ENCODE data around the gene TEAD1. TPM values are rescaled to one million over a fixed set of nuclear protein-coding genes. Genes with fewer than 3 reads are reported as not detected.

TEAD1 gene
- total RNA-seq, 2 donors from 2014 or later: 0.05 to 0.55 TPM

GRCh38 chr11:12922980-12923507 lies 248.8 kb downstream of the TEAD1 start:
- Mint-ChIP-seq H3K36me3 (ENCODE audit: low read depth) (peaks cover 6% of the 10 kb centered on the region), H3K27ac (no peak overlapping the region), H3K27me3 (peaks cover 5% of the 10 kb centered on the region), H3K4me3 (no peak overlapping the region), H3K4me1 (no peaks in the 10 kb centered on the region)
- ATAC-seq (no peak), DNase-seq (no peak)
- H3K9me3 ChIP-seq (ENCODE audit: control insufficient read depth, low read length, poor library complexity, severe bottlenecking): no peaks in the 10 kb centered on the region

- no peaks in the 10 kb centered on the region for H3K9me3 ChIP-seq (ENCODE audit: control insufficient read depth, low read length, poor library complexity, severe bottlenecking)
- DNase-seq (no peak), ATAC-seq (no peak)
- Mint-ChIP-seq H3K4me1 (no peaks in the 10 kb centered on the region), H3K4me3 (no peak overlapping the region), H3K36me3 (ENCODE audit: low read depth) (peaks cover 6% of the 10 kb centered on the region), H3K27ac (no peak overlapping the region), H3K27me3 (peaks cover 14% of the 10 kb centered on the region)
Observed at GRCh38 chr11:12924650-12925049, 250.4 kb downstream of the TEAD1 start.

GRCh38 chr11:12925520-12925919 lies 251.3 kb downstream of the TEAD1 start:
- no peaks in the 10 kb centered on the region for H3K9me3 ChIP-seq (ENCODE audit: control insufficient read depth, low read length, poor library complexity, severe bottlenecking)
- DNase-seq: no peak
- H3K36me3 Mint-ChIP-seq (ENCODE audit: low read depth): peaks cover 6% of the 10 kb centered on the region
- H3K4me1 Mint-ChIP-seq: no peaks in the 10 kb centered on the region
- no peak for ATAC-seq
- H3K4me3 Mint-ChIP-seq: no peak overlapping the region
- peaks cover 20% of the 10 kb centered on the region for H3K27me3 Mint-ChIP-seq
- no peak overlapping the region for H3K27ac Mint-ChIP-seq

GRCh38 chr11:12927221-12927620 lies 253.0 kb downstream of the TEAD1 start:
- peaks cover 6% of the 10 kb centered on the region for H3K36me3 Mint-ChIP-seq (ENCODE audit: low read depth)

GRCh38 chr11:12927886-12928285 lies 253.7 kb downstream of the TEAD1 start:
- peaks cover 6% of the 10 kb centered on the region for H3K36me3 Mint-ChIP-seq (ENCODE audit: low read depth)
- H3K27me3 Mint-ChIP-seq: peaks cover 22% of the 10 kb centered on the region

More at GRCh38 chr11:12927221-12927620, 253.0 kb downstream of the TEAD1 start:
- no peak overlapping the region for H3K4me3 Mint-ChIP-seq
- no peak overlapping the region for H3K27ac Mint-ChIP-seq
- H3K4me1 Mint-ChIP-seq: no peaks in the 10 kb centered on the region
- ATAC-seq (no peak), DNase-seq (no peak)
- no peaks in the 10 kb centered on the region for H3K9me3 ChIP-seq (ENCODE audit: control insufficient read depth, low read length, poor library complexity, severe bottlenecking)
- H3K27me3 Mint-ChIP-seq: peaks cover 22% of the 10 kb centered on the region

GRCh38 chr11:12930850-12931249 lies 256.6 kb downstream of the TEAD1 start:
- no peak overlapping the region for H3K4me3 Mint-ChIP-seq
- no peaks in the 10 kb centered on the region for H3K4me1 Mint-ChIP-seq
- DNase-seq (no peak), ATAC-seq (no peak)
- H3K27me3 Mint-ChIP-seq: peaks cover 22% of the 10 kb centered on the region
- peaks cover 4% of the 10 kb centered on the region for H3K36me3 Mint-ChIP-seq (ENCODE audit: low read depth)
- no peaks in the 10 kb centered on the region for H3K9me3 ChIP-seq (ENCODE audit: control insufficient read depth, low read length, poor library complexity, severe bottlenecking)
- H3K27ac Mint-ChIP-seq: no peak overlapping the region

More at GRCh38 chr11:12927886-12928285, 253.7 kb downstream of the TEAD1 start:
- Mint-ChIP-seq H3K27ac (no peak overlapping the region), H3K4me1 (no peaks in the 10 kb centered on the region), H3K4me3 (no peak overlapping the region)
- H3K9me3 ChIP-seq (ENCODE audit: control insufficient read depth, low read length, poor library complexity, severe bottlenecking): no peaks in the 10 kb centered on the region
- DNase-seq (no peak), ATAC-seq (no peak)

GRCh38 chr11:12932485-12932884 lies 258.3 kb downstream of the TEAD1 start:
- DNase-seq (no peak), ATAC-seq (no peak)
- no peak overlapping the region for H3K4me3 Mint-ChIP-seq
- H3K36me3 Mint-ChIP-seq (ENCODE audit: low read depth): no peaks in the 10 kb centered on the region
- H3K9me3 ChIP-seq (ENCODE audit: control insufficient read depth, low read length, poor library complexity, severe bottlenecking): no peaks in the 10 kb centered on the region
- H3K27ac Mint-ChIP-seq: no peak overlapping the region
- peaks cover 27% of the 10 kb centered on the region for H3K27me3 Mint-ChIP-seq
- H3K4me1 Mint-ChIP-seq: no peaks in the 10 kb centered on the region

- H3K36me3 Mint-ChIP-seq (ENCODE audit: low read depth): no peaks in the 10 kb centered on the region
- H3K27ac Mint-ChIP-seq: no peak overlapping the region
- DNase-seq (no peak), ATAC-seq (no peak)
- H3K9me3 ChIP-seq (ENCODE audit: control insufficient read depth, low read length, poor library complexity, severe bottlenecking): no peaks in the 10 kb centered on the region
- H3K27me3 Mint-ChIP-seq: peaks cover 32% of the 10 kb centered on the region
- H3K4me1 Mint-ChIP-seq: no peaks in the 10 kb centered on the region
- H3K4me3 Mint-ChIP-seq: no peak overlapping the region
Observed at GRCh38 chr11:12936200-12936599, 262.0 kb downstream of the TEAD1 start.

- no peak for ATAC-seq
- H3K9me3 ChIP-seq (ENCODE audit: control insufficient read depth, low read length, poor library complexity, severe bottlenecking): no peaks in the 10 kb centered on the region
- peak overlapping the region; percentile 19 for H3K27ac Mint-ChIP-seq
- H3K4me3 Mint-ChIP-seq: no peak overlapping the region
- DNase-seq: no peak
- no peaks in the 10 kb centered on the region for H3K36me3 Mint-ChIP-seq (ENCODE audit: low read depth)
- H3K27me3 Mint-ChIP-seq: peaks cover 48% of the 10 kb centered on the region
- no peaks in the 10 kb centered on the region for H3K4me1 Mint-ChIP-seq
Observed at GRCh38 chr11:12938590-12939247, 264.5 kb downstream of the TEAD1 start.

GRCh38 chr11:12941671-12942070 lies 267.4 kb downstream of the TEAD1 start:
- no peaks in the 10 kb centered on the region for H3K9me3 ChIP-seq (ENCODE audit: control insufficient read depth, low read length, poor library complexity, severe bottlenecking)
- H3K4me3 Mint-ChIP-seq: no peak overlapping the region
- ATAC-seq (no peak), DNase-seq (no peak)
- peaks cover 2% of the 10 kb centered on the region for H3K36me3 Mint-ChIP-seq (ENCODE audit: low read depth)
- no peaks in the 10 kb centered on the region for H3K4me1 Mint-ChIP-seq
- peaks cover 48% of the 10 kb centered on the region for H3K27me3 Mint-ChIP-seq
- H3K27ac Mint-ChIP-seq: no peak overlapping the region

GRCh38 chr11:12942157-12942556 lies 267.9 kb downstream of the TEAD1 start:
- H3K4me1 Mint-ChIP-seq: no peaks in the 10 kb centered on the region
- H3K4me3 Mint-ChIP-seq: no peak overlapping the region

GRCh38 chr11:12943311-12943710 lies 269.1 kb downstream of the TEAD1 start:
- H3K27ac Mint-ChIP-seq: no peak overlapping the region
- no peak overlapping the region for H3K4me3 Mint-ChIP-seq
- H3K4me1 Mint-ChIP-seq: no peaks in the 10 kb centered on the region
- ATAC-seq (no peak), DNase-seq (no peak)
- H3K9me3 ChIP-seq (ENCODE audit: control insufficient read depth, low read length, poor library complexity, severe bottlenecking): no peaks in the 10 kb centered on the region
- H3K36me3 Mint-ChIP-seq (ENCODE audit: low read depth): peaks cover 2% of the 10 kb centered on the region
- peaks cover 55% of the 10 kb centered on the region for H3K27me3 Mint-ChIP-seq

More at GRCh38 chr11:12942157-12942556, 267.9 kb downstream of the TEAD1 start:
- ATAC-seq (no peak), DNase-seq (no peak)
- peaks cover 2% of the 10 kb centered on the region for H3K36me3 Mint-ChIP-seq (ENCODE audit: low read depth)
- peaks cover 48% of the 10 kb centered on the region for H3K27me3 Mint-ChIP-seq
- no peak overlapping the region for H3K27ac Mint-ChIP-seq
- no peaks in the 10 kb centered on the region for H3K9me3 ChIP-seq (ENCODE audit: control insufficient read depth, low read length, poor library complexity, severe bottlenecking)

- DNase-seq: no peak
- no peak overlapping the region for H3K27ac Mint-ChIP-seq
Observed at GRCh38 chr11:12944889-12945288, 270.7 kb downstream of the TEAD1 start.

GRCh38 chr11:12949453-12949852 lies 275.2 kb downstream of the TEAD1 start:
- Mint-ChIP-seq H3K36me3 (ENCODE audit: low read depth) (no peaks in the 10 kb centered on the region), H3K27ac (no peak overlapping the region), H3K27me3 (peaks cover 24% of the 10 kb centered on the region), H3K4me3 (no peak overlapping the region), H3K4me1 (no peaks in the 10 kb centered on the region)
- ATAC-seq (no peak), DNase-seq (no peak)
- H3K9me3 ChIP-seq (ENCODE audit: control insufficient read depth, low read length, poor library complexity, severe bottlenecking): no peaks in the 10 kb centered on the region

More at GRCh38 chr11:12944889-12945288, 270.7 kb downstream of the TEAD1 start:
- no peaks in the 10 kb centered on the region for H3K4me1 Mint-ChIP-seq
- H3K27me3 Mint-ChIP-seq: peaks cover 49% of the 10 kb centered on the region
- no peaks in the 10 kb centered on the region for H3K9me3 ChIP-seq (ENCODE audit: control insufficient read depth, low read length, poor library complexity, severe bottlenecking)
- no peak overlapping the region for H3K4me3 Mint-ChIP-seq
- no peak for ATAC-seq
- H3K36me3 Mint-ChIP-seq (ENCODE audit: low read depth): peaks cover 2% of the 10 kb centered on the region

All from T-helper 17 cell (primary cell).